ENCODE data around the gene ALK.

The ALK gene

DNA sequence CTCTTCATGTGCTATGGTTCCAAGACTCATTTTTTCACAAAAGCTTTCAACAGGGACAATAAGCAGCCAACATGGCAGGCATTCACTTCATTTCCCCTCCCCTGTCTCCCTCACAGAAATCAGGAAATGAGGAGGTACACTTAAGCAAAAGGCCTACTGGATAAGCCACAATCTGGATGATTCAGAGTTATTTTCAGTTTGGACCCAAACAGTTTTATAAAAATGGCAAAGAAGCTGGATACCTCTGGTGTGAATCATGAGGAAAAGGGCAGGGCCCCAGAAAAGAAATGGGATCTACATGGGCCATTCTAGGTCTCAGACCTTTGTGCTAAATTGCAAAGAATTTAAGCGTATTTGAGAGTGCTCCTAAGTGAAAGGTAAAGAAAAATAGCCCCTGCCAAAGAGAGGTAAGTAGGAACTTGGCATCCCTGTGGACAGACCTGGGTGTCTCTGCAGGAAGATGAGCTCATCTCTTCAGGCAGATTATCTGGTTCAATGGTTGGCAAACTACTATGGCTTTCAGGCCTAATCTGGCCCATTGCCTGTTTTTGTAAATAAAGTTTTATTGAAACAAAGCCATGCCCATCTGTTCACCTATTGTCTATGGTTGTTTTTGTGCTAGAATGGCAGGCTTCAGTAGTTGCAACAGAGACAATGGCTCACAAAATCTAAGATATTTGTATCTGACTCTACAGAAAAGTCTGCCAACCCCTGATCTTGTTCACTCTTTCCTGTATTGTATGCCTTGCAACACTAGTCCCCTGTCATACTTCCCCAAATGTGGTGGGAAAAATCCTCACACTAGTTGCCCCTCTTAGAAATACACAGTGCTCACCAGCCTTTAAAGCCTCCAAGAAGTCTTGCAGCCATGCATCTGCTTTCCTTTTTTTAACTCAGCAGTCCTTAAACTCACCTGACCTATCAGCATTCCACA lies 315.0 kb downstream of the ALK start:
- Histone ChIP-seq H3K36me3 (replicated peaks; ENCODE audit: insufficient read depth, low read length) (no peaks in the 10 kb centered on the region), H3K4me3 (ENCODE audit: low read length) (no peak overlapping the region), H3F3A (ENCODE audit: insufficient read depth, low read length) (no peaks in the 10 kb centered on the region), H3K79me2 (ENCODE audit: low read length) (no peaks in the 10 kb centered on the region), H3K27me3 (replicated peaks; ENCODE audit: insufficient read depth, low read length) (no peaks in the 10 kb centered on the region), H3K27ac (ENCODE audit: low read length) (no peak overlapping the region), H3K9me2 (replicated peaks; ENCODE audit: insufficient read depth, low read length) (no peaks in the 10 kb centered on the region), H3K4me2 (ENCODE audit: low read depth, low read length) (no peak overlapping the region), H3K9me3 (replicated peaks; ENCODE audit: insufficient read depth, low read length) (no peaks in the 10 kb centered on the region), H3K4me1 (ENCODE audit: low read length) (no peaks in the 10 kb centered on the region), H3K9ac (ENCODE audit: low read length) (no peak overlapping the region), H2AFZ (ENCODE audit: low read length) (no peak overlapping the region), H4K20me1 (ENCODE audit: insufficient read depth, low read length) (no peaks in the 10 kb centered on the region)
- DNase-seq, result no peak
- TF ChIP-seq, protein P1, sequence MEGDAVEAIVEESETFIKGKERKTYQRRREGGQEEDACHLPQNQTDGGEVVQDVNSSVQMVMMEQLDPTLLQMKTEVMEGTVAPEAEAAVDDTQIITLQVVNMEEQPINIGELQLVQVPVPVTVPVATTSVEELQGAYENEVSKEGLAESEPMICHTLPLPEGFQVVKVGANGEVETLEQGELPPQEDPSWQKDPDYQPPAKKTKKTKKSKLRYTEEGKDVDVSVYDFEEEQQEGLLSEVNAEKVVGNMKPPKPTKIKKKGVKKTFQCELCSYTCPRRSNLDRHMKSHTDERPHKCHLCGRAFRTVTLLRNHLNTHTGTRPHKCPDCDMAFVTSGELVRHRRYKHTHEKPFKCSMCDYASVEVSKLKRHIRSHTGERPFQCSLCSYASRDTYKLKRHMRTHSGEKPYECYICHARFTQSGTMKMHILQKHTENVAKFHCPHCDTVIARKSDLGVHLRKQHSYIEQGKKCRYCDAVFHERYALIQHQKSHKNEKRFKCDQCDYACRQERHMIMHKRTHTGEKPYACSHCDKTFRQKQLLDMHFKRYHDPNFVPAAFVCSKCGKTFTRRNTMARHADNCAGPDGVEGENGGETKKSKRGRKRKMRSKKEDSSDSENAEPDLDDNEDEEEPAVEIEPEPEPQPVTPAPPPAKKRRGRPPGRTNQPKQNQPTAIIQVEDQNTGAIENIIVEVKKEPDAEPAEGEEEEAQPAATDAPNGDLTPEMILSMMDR (IDR thresholded peaks at IDR 0.05; ENCODE audit: low read length), result no peak
- no peak for TF ChIP-seq EZH2phosphoT487 (IDR thresholded peaks at IDR 0.05; ENCODE audit: low read length)
- TF ChIP-seq EZH2 (optimal IDR thresholded peaks at IDR 0.05; ENCODE audit: low read depth, low read length), result no peak

DNA sequence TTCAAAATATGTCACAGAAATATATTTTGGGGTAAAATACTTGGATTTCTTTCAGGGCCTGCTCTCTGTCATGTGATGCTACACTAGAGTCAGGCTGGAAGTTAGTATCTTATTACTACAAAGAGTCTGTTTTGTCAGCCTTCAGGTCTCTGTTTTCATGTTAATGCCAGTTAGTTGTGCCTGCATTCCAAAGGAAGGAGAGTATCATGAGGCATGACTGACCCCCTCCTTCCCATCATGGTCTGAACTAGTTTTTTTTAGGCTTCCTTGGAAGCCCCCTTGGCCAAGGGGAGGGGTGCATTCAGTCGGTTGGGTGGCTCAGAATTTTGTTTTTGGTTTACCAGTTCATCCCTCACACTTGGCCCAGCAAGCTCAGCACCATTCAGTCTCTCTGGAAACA lies 318.0 kb downstream of the ALK start:
- Histone ChIP-seq H3K4me2 (ENCODE audit: low read depth, low read length) (no peak overlapping the region), H3K9me2 (replicated peaks; ENCODE audit: insufficient read depth, low read length) (no peaks in the 10 kb centered on the region), H3K27ac (ENCODE audit: low read length) (no peak overlapping the region), H4K20me1 (ENCODE audit: insufficient read depth, low read length) (no peaks in the 10 kb centered on the region), H3K4me1 (ENCODE audit: low read length) (no peaks in the 10 kb centered on the region), H3K9me3 (replicated peaks; ENCODE audit: insufficient read depth, low read length) (no peaks in the 10 kb centered on the region), H3F3A (ENCODE audit: insufficient read depth, low read length) (no peaks in the 10 kb centered on the region), H3K9ac (ENCODE audit: low read length) (no peak overlapping the region), H3K79me2 (ENCODE audit: low read length) (no peaks in the 10 kb centered on the region), H3K27me3 (replicated peaks; ENCODE audit: insufficient read depth, low read length) (no peaks in the 10 kb centered on the region), H2AFZ (ENCODE audit: low read length) (no peak overlapping the region), H3K4me3 (ENCODE audit: low read length) (no peak overlapping the region), H3K36me3 (replicated peaks; ENCODE audit: insufficient read depth, low read length) (no peaks in the 10 kb centered on the region)
- TF ChIP-seq EZH2 (optimal IDR thresholded peaks at IDR 0.05; ENCODE audit: low read depth, low read length) (no peak), EZH2phosphoT487 (IDR thresholded peaks at IDR 0.05; ENCODE audit: low read length) (no peak)
- TF ChIP-seq, protein P1 (IDR thresholded peaks at IDR 0.05; ENCODE audit: low read length), result no peak
- no peak for DNase-seq

DNA sequence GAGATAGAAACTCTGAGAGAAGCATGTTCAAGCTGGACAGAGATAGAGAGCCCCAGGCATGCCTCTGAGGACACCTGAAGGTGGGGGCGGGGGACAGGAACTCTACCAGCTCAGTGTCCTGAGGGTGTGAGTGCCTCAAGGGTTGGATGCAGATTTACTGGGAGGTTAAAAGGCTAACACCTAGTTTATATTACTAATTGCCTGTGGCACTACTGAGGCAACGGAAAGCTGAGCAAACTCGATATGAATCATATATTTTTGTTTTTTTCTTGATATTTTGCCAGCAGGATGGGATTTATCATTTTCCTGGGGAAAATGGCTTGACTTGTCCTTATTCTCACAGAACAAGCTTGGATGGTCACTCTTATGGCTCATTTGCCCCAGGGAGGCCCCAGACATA lies 319.5 kb downstream of the ALK start:
- Histone ChIP-seq H3K27ac (ENCODE audit: low read length) (no peak overlapping the region), H3K4me2 (ENCODE audit: low read depth, low read length) (no peak overlapping the region), H3K36me3 (replicated peaks; ENCODE audit: insufficient read depth, low read length) (no peaks in the 10 kb centered on the region), H3K9me2 (replicated peaks; ENCODE audit: insufficient read depth, low read length) (no peaks in the 10 kb centered on the region), H3F3A (ENCODE audit: insufficient read depth, low read length) (no peaks in the 10 kb centered on the region), H2AFZ (ENCODE audit: low read length) (no peak overlapping the region), H3K4me3 (ENCODE audit: low read length) (no peak overlapping the region), H3K9me3 (replicated peaks; ENCODE audit: insufficient read depth, low read length) (no peaks in the 10 kb centered on the region), H4K20me1 (ENCODE audit: insufficient read depth, low read length) (no peaks in the 10 kb centered on the region), H3K79me2 (ENCODE audit: low read length) (no peaks in the 10 kb centered on the region), H3K9ac (ENCODE audit: low read length) (no peak overlapping the region), H3K27me3 (replicated peaks; ENCODE audit: insufficient read depth, low read length) (no peaks in the 10 kb centered on the region), H3K4me1 (ENCODE audit: low read length) (no peaks in the 10 kb centered on the region)
- no peak for TF ChIP-seq EZH2 (optimal IDR thresholded peaks at IDR 0.05; ENCODE audit: low read depth, low read length)
- no peak for TF ChIP-seq EZH2phosphoT487 (IDR thresholded peaks at IDR 0.05; ENCODE audit: low read length)
- DNase-seq, result no peak

DNA sequence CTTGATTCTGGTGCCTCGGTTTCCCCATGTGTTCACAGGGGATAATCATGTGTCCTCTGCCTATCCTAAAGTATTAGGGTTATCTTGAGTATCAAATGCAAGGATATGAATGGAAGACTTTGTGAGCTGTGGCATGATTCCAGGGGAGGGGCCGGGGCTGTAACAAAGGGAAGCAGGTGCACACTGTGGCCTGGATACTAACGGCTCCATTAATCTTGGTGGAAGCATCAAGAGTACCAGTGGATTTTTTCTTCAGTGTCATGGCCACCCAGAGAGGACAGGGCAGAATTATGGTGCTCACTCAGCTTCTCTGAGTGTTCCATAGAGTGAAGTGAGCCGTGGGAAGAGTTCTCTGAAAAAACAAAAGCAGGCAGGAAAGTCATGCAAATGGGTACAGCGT lies 320.1 kb downstream of the ALK start:
- Histone ChIP-seq H4K20me1 (ENCODE audit: insufficient read depth, low read length) (no peaks in the 10 kb centered on the region), H3K9ac (ENCODE audit: low read length) (no peak overlapping the region), H3K27ac (ENCODE audit: low read length) (no peak overlapping the region), H3K4me2 (ENCODE audit: low read depth, low read length) (no peak overlapping the region), H3K27me3 (replicated peaks; ENCODE audit: insufficient read depth, low read length) (no peaks in the 10 kb centered on the region), H3K9me3 (replicated peaks; ENCODE audit: insufficient read depth, low read length) (no peaks in the 10 kb centered on the region), H3K79me2 (ENCODE audit: low read length) (no peaks in the 10 kb centered on the region), H3K9me2 (replicated peaks; ENCODE audit: insufficient read depth, low read length) (no peaks in the 10 kb centered on the region), H3K36me3 (replicated peaks; ENCODE audit: insufficient read depth, low read length) (no peaks in the 10 kb centered on the region), H3K4me1 (ENCODE audit: low read length) (no peaks in the 10 kb centered on the region), H3K4me3 (ENCODE audit: low read length) (no peak overlapping the region), H3F3A (ENCODE audit: insufficient read depth, low read length) (no peaks in the 10 kb centered on the region), H2AFZ (ENCODE audit: low read length) (no peak overlapping the region)
- no peak for TF ChIP-seq EZH2 (optimal IDR thresholded peaks at IDR 0.05; ENCODE audit: low read depth, low read length)
- DNase-seq, result no peak
